ENCODE measurements around the gene SS18L1. TPM values are rescaled to one million over a fixed set of nuclear protein-coding genes. Genes with fewer than 3 reads are reported as not detected.

Gene SS18L1
- total RNA-seq, 1 experiment from 2014 or later = 29.0 TPM

GRCh38 chr20:62227591-62227976, 84.0 kb downstream of the SS18L1 start:
- Histone ChIP-seq H3K4me1 (replicated peaks; ENCODE audit: insufficient read depth) (peaks cover 10% of the 10 kb centered on the region), H3K9me2 (ENCODE audit: insufficient read depth) (no peaks in the 10 kb centered on the region), H2AFZ (no peak overlapping the region), H3K79me2 (ENCODE audit: low read depth) (no peaks in the 10 kb centered on the region), H3K27me3 (ENCODE audit: insufficient read depth, low read depth) (peaks cover 48% of the 10 kb centered on the region), H4K20me1 (ENCODE audit: insufficient read depth) (no peaks in the 10 kb centered on the region), H3K27ac (no peak overlapping the region), H3K9me3 (ENCODE audit: insufficient read depth, low read depth) (no peaks in the 10 kb centered on the region), H3K4me2 (peak overlapping the region; percentile 20; the same call in 1 of the 2 replicates), H3K36me3 (ENCODE audit: low read depth) (no peaks in the 10 kb centered on the region), H3F3A (ENCODE audit: insufficient read depth, low read depth) (peaks cover 14% of the 10 kb centered on the region; the same call in 1 of the 2 replicates), H3K4me3 (no peak overlapping the region)
- intact Hi-C loops (cut with micrococcal nuclease; ENCODE audit: unreplicated experiment) = no loop called here
- ChIA-PET POLR2A (ENCODE audit: unreplicated experiment) (no interaction called here), CTCF (no interaction called here)
- BruUV-seq (replicated peaks) = no TSS peak
- no peak for DNase-seq
- TF ChIP-seq CTCF (conservative IDR thresholded peaks at IDR 0.05) = no peak
- no peak for TF ChIP-seq EZH2 (IDR thresholded peaks at IDR 0.05; ENCODE audit: low read depth)

GRCh38 chr20:62227977-62228958, 84.7 kb downstream of the SS18L1 start:
- no peak overlapping the region for H2AFZ ChIP-seq
- intact Hi-C loops (cut with micrococcal nuclease; ENCODE audit: unreplicated experiment) = no loop called here
- H3K79me2 ChIP-seq (ENCODE audit: low read depth) = no peaks in the 10 kb centered on the region
- H3K4me1 ChIP-seq (replicated peaks; ENCODE audit: insufficient read depth) = peaks cover 17% of the 10 kb centered on the region
- H3K27me3 ChIP-seq (ENCODE audit: insufficient read depth, low read depth) = peaks cover 41% of the 10 kb centered on the region
- no peaks in the 10 kb centered on the region for H4K20me1 ChIP-seq (ENCODE audit: insufficient read depth)
- no peak overlapping the region for H3K4me3 ChIP-seq
- peaks cover 14% of the 10 kb centered on the region; the same call in 1 of the 2 replicates for H3F3A ChIP-seq (ENCODE audit: insufficient read depth, low read depth)
- CTCF ChIA-PET = no interaction called here
- POLR2A ChIA-PET (ENCODE audit: unreplicated experiment) = no interaction called here
- DNase-seq = peak in 1 of 2 experiments; percentile 46
- no peak for TF ChIP-seq CTCF (conservative IDR thresholded peaks at IDR 0.05)
- TF ChIP-seq EZH2 (IDR thresholded peaks at IDR 0.05; ENCODE audit: low read depth) = no peak
- H3K9me2 ChIP-seq (ENCODE audit: insufficient read depth) = no peaks in the 10 kb centered on the region
- no TSS peak for BruUV-seq (replicated peaks)
- H3K36me3 ChIP-seq (ENCODE audit: low read depth) = no peaks in the 10 kb centered on the region
- H3K4me2 ChIP-seq = peak overlapping the region; percentile 20; the same call in 1 of the 2 replicates
- no peak overlapping the region for H3K27ac ChIP-seq
- H3K9me3 ChIP-seq (ENCODE audit: insufficient read depth, low read depth) = no peaks in the 10 kb centered on the region

- Histone ChIP-seq H3K27ac (no peak overlapping the region), H3K9me2 (ENCODE audit: insufficient read depth) (no peaks in the 10 kb centered on the region), H3K79me2 (ENCODE audit: low read depth) (no peaks in the 10 kb centered on the region), H3K9me3 (ENCODE audit: insufficient read depth, low read depth) (no peaks in the 10 kb centered on the region), H3K4me3 (no peak overlapping the region), H3K4me2 (no peak overlapping the region), H4K20me1 (ENCODE audit: insufficient read depth) (no peaks in the 10 kb centered on the region), H3K4me1 (replicated peaks; ENCODE audit: insufficient read depth) (peaks cover 21% of the 10 kb centered on the region), H3K27me3 (ENCODE audit: insufficient read depth, low read depth) (peaks cover 33% of the 10 kb centered on the region), H2AFZ (no peak overlapping the region), H3K36me3 (ENCODE audit: low read depth) (no peaks in the 10 kb centered on the region), H3F3A (ENCODE audit: insufficient read depth, low read depth) (peaks cover 14% of the 10 kb centered on the region; the same call in 1 of the 2 replicates)
- POLR2A ChIA-PET (ENCODE audit: unreplicated experiment) = no interaction called here
- TF ChIP-seq CTCF (conservative IDR thresholded peaks at IDR 0.05) (no peak), EZH2 (IDR thresholded peaks at IDR 0.05; ENCODE audit: low read depth) (no peak)
- CTCF ChIA-PET = no interaction called here
- BruUV-seq (replicated peaks) = no TSS peak
- intact Hi-C loops (cut with micrococcal nuclease; ENCODE audit: unreplicated experiment) = no loop called here
- no peak for DNase-seq
Measured at GRCh38 chr20:62228982-62229545, 85.5 kb downstream of the SS18L1 start.
